Measurements from ENCODE around the gene FAM221A.

The FAM221A gene, protein sequence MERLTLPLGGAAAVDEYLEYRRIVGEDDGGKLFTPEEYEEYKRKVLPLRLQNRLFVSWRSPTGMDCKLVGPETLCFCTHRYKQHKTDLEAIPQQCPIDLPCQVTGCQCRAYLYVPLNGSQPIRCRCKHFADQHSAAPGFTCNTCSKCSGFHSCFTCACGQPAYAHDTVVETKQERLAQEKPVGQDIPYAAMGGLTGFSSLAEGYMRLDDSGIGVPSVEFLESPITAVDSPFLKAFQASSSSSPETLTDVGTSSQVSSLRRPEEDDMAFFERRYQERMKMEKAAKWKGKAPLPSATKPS

DNA sequence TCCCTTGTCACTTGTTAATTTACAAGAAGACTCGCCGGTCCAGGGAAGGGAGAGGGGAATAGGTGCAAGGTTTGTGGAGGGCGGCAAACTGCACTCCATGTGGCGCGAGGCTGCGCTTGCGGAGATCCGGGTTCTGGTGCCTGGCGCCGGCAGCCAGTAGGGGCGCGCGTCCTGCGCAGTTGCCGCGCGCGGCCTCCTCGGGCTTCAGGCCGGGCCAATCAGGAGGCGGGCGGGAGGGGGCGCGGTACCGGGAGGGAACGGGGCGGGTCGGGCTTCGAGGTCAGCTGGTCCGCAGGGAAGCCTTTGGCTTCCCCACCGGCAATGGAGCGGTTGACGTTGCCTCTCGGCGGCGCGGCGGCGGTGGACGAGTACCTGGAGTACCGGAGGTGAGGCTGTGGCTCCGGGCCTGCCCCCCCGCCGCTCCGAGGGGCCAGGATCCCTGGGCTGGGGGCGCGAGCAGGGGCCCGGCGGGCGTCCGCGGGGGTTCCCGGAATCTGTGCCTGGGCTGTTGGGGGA is at the start of gene FAM221A:
Gene FAM221A, plus strand, starts transcription at position 302 of the 516 bp plus-strand sequence. Its CDS starts 20 bp downstream, at position 322.
- H3K4me3 ChIP-seq (replicated peaks in 1 of 2; ENCODE audit: low read depth in 2 of 2, low read length in 2 of 2): peak within 1 kb of the TSS; percentile 45 to 59
- DNase-seq (ENCODE audit: low read depth in 2 of 2): peak; percentile 72 to 74
- TF ChIP-seq CTCF (IDR thresholded peaks at IDR 0.05; ENCODE audit: low read depth, low read length): peak; percentile 49

DNA sequence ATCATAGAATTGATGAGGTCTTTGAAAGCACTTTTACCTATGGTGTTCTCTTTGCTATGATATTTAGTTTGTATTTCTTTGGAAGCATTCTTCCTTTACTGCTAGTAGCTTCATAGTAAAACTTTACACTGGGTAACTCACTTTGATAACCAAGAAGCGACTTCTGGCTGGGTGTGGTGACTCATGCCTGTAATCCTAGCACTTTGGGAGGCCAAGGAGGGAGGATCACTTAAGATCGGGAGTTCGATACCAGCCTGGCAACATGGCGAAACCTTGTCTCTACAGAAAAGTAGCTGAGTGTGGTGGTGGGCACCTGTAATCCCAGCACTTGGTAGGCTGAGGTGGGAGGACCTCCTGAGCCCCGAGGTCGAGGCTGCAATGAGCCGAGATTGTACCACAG is 46.6 kb upstream of the FAM221A start:
- no peak overlapping the region for H3K4me3 ChIP-seq (replicated peaks in 1 of 2; ENCODE audit: low read depth in 2 of 2, low read length in 2 of 2)
- no peak for TF ChIP-seq CTCF (IDR thresholded peaks at IDR 0.05; ENCODE audit: low read depth, low read length)
- DNase-seq (ENCODE audit: low read depth in 2 of 2): no peak

DNA sequence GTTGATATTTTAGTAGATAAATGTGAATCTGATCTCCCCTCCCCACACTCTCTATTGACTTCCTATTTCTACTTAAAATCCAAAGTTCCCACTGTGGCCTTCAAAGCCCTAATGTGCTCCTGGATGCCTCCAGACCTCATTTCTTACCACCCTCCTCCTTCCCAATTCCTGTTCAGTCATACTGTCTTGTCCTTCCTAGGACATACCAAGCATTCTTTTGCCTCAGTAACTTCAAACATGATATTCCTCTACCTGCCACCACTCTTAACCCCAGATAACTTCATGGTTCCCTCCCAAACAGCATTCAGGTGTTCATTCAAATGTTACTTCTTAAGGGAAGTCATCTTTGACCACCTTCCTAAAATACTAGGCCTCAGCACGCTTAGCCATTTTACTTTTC is 34.2 kb upstream of the FAM221A start:
- H3K4me3 ChIP-seq (replicated peaks in 1 of 2; ENCODE audit: low read depth in 2 of 2, low read length in 2 of 2): no peak overlapping the region
- no peak for TF ChIP-seq CTCF (IDR thresholded peaks at IDR 0.05; ENCODE audit: low read depth, low read length)
- no peak for DNase-seq (ENCODE audit: low read depth in 2 of 2)

DNA sequence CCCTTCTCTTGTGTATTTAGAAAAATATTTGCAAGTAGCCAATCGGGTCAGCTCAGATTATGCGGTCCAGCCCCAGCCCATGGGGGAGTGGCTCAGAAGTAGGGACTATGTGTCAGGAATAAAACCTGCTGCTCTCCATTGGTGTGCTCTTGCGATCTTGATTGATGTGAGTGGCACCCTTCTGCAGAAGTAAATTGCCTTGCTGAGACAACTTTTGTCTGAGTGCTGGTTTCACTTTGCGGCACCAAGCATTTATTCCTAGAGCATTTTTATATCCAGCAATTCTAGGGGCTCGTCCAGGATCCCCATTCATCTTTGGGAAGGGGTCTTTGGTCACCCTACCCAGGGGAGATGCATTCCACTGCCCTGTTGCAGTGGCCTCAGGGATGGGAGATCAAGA is 26.1 kb upstream of the FAM221A start:
- DNase-seq (ENCODE audit: low read depth in 2 of 2): no peak
- H3K4me3 ChIP-seq (replicated peaks in 1 of 2; ENCODE audit: low read depth in 2 of 2, low read length in 2 of 2): no peak overlapping the region
- TF ChIP-seq CTCF (IDR thresholded peaks at IDR 0.05; ENCODE audit: low read depth, low read length): no peak

GRCh38 chr7:23654508-23654907 is 25.5 kb upstream of the FAM221A start:
- DNase-seq (ENCODE audit: low read depth in 2 of 2): peak; percentile 5 to 47
- H3K4me3 ChIP-seq (replicated peaks in 1 of 2; ENCODE audit: low read depth in 2 of 2, low read length in 2 of 2): no peak overlapping the region
- TF ChIP-seq CTCF (IDR thresholded peaks at IDR 0.05; ENCODE audit: low read depth, low read length): peak; percentile 42

- no peak for TF ChIP-seq CTCF (IDR thresholded peaks at IDR 0.05; ENCODE audit: low read depth, low read length)
- no peak for DNase-seq (ENCODE audit: low read depth in 2 of 2)
- no peak overlapping the region for H3K4me3 ChIP-seq (replicated peaks in 1 of 2; ENCODE audit: low read depth in 2 of 2, low read length in 2 of 2)
Measured at GRCh38 chr7:23655433-23655832, 24.6 kb upstream of the FAM221A start.

Measured in cardiac fibroblast (primary cell).